ENCODE data around the gene SEC24A.

DNA sequence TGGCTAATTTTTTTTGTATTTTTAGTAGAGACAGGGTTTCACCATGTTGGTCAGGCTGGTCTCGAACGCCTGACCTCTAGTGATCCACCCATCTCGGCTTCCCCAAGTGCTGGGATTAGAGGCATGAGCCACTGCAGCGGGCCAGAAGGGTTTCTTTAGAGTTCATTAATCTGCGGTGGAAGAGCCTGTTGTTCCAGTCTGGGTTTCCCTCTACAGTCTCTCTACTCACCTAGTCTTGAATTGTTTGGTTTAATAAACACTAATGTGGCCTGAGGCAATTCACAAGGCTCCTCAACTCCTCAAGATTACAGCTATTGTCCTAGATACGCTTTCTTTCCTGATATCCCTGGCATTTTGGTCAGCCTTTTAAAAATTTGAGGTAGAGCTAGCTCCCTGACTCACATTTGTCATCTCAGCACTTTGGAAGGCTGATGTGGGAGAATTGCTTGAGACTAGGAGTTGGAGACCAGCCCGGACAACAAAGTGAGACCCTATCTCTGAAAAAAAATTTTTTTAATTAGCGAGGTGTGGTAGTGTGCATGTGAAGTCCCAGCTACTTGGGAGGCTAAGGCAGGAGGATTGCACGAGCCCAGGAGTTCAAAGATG lies 11.4 kb upstream of the SEC24A start:
- no peak for TF ChIP-seq POLR2A (IDR thresholded peaks at IDR 0.05)
- TF ChIP-seq, protein P1, sequence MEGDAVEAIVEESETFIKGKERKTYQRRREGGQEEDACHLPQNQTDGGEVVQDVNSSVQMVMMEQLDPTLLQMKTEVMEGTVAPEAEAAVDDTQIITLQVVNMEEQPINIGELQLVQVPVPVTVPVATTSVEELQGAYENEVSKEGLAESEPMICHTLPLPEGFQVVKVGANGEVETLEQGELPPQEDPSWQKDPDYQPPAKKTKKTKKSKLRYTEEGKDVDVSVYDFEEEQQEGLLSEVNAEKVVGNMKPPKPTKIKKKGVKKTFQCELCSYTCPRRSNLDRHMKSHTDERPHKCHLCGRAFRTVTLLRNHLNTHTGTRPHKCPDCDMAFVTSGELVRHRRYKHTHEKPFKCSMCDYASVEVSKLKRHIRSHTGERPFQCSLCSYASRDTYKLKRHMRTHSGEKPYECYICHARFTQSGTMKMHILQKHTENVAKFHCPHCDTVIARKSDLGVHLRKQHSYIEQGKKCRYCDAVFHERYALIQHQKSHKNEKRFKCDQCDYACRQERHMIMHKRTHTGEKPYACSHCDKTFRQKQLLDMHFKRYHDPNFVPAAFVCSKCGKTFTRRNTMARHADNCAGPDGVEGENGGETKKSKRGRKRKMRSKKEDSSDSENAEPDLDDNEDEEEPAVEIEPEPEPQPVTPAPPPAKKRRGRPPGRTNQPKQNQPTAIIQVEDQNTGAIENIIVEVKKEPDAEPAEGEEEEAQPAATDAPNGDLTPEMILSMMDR (IDR thresholded peaks at IDR 0.05): no peak

Measured in prostate gland (tissue), 2 donors.